ENCODE results near the gene NRP1.

GRCh38 chr10:33352615-33353014 is 18.1 kb upstream of the NRP1 start:
- TF ChIP-seq, protein P1, sequence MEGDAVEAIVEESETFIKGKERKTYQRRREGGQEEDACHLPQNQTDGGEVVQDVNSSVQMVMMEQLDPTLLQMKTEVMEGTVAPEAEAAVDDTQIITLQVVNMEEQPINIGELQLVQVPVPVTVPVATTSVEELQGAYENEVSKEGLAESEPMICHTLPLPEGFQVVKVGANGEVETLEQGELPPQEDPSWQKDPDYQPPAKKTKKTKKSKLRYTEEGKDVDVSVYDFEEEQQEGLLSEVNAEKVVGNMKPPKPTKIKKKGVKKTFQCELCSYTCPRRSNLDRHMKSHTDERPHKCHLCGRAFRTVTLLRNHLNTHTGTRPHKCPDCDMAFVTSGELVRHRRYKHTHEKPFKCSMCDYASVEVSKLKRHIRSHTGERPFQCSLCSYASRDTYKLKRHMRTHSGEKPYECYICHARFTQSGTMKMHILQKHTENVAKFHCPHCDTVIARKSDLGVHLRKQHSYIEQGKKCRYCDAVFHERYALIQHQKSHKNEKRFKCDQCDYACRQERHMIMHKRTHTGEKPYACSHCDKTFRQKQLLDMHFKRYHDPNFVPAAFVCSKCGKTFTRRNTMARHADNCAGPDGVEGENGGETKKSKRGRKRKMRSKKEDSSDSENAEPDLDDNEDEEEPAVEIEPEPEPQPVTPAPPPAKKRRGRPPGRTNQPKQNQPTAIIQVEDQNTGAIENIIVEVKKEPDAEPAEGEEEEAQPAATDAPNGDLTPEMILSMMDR (IDR thresholded peaks at IDR 0.05), result no peak
- no peak for TF ChIP-seq POLR2A (IDR thresholded peaks at IDR 0.05)
- TF ChIP-seq EP300 (IDR thresholded peaks at IDR 0.05), result no peak
